IPS-NIHi7 (cell line): ENCODE data around the gene ZNF580.

Experiments used
- DNase-seq: peaks from one replicate; pipeline ENCODE4 v3.0.0; 2012; ENCODE audit warnings: mixed read lengths; ENCODE audit errors: extremely low spot score

ZNF580 gene

DNA sequence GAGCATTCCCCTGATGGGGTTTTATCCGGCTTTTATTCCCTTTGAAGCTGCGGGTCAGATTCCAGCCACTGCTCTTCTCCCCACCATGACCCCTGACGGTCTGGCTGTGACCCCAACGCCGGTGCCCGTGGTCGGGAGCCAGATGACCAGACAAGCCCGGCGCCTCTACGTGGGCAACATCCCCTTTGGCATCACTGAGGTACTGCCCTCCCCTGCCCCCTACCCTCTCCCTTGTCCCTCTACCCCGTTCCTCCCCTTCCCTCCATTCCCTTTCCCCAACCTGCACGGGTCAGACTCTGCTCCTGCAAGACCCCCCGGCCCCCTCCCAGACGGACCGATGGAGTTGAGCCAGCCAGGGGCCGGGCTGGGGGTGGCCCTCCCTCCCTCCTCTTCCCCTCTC is 20.2 kb downstream of the ZNF580 start:
- no peak for DNase-seq

DNA sequence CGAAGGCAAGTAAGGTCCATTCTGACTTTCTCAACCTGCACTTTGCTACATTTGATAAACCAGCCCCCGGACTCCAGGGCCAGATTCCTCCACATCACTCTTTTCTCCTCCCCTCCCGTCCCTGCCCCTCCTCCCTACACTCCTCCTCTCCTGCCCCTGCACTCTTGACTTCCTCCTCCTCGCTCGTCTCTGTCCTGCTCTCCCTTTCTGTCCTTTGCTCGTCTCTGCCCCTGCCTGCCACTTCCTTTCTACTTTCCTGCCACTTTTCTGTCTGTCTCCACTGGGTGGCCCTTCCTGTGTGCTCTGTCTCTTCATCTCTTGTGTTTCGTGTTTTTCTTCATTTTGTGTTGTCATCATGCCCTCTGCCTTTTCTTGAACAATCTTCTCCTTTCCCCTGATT is 21.0 kb downstream of the ZNF580 start:
- no peak for DNase-seq

DNA sequence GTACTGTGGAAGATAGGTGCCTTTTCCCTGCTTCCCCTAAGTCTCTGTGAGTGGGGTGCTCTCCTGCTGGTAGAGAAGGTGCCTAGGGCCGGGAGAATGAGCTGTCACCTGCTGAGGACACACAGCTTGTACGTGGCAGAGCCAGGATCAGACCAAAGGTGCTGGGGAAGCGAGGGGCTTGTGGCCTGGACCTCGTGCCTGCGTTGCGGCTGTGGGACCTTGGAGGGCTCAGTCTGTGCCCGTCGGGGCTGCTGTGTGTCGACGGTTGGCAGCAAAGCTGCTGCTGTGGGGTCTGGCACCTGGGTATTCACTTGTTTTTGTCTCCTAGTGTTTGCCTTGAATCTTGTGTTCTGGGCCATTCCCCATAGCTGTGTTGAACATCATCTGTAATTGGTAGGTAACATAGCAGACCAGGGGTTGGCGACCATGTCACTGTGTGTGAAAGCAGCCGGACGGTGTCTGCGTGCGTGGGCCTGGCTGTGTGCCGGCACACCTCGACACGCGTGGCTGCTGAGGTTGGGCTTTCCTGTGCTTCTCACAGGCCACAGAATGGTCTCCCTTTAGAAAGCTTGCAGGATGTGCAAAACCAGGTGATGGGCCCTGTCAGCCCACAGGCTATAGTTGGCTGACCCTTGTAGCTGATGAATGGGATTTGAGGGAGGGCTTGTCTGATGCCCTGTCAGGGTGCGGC is 23.2 kb downstream of the ZNF580 start:
- no peak for DNase-seq

DNA sequence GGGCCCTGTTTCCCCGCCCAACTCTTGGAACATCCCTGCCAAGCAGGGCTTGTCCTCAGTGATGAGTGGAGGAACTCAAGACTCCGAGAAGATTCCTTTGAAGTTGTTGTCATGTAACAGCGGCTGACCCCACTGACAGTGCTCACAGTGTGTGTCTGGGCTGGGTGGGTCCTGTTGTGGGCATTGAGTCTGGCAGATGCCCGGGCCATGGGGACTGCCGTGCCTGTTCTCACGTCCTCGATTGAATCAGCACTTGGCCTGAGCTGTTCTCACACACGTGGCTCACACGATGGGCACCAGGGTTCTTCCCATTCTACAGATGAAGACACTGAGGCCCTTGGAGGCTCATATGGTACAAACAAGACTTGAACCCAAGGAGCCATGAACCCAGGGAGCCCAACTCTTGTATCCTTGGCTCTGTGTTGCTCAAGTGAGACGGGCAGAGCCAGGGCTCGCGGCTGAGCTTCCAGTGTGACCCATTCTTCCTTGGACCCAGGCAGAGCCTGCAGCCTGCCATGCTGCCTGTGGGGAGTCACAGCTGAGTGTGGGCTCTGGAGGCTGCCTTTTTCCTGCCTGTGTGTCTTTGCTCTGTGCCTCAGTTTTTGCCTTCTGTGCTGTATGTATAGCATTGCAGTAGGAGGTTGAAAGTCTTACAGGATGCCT is 25.7 kb downstream of the ZNF580 start:
- DNase-seq, result no peak

DNA sequence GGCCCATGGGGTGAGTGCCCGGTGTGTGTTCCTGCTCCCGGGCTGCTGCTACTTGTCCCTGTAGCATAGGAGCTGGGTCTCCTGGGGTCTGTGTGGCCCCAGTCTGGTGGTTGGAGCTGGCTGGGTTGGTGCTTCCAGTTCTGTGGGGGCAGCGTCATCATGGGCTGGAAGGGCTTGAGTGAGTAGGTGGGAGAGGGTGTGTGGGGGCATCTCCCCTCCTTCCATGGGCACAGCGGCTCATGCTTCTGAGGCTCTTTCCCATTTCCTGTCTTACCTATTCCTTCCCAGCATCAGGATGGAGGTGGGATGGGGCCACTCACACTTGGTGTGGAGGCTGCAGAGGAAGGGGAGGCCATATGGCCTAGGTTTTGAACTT is 26.2 kb downstream of the ZNF580 start:
- no peak for DNase-seq

DNA sequence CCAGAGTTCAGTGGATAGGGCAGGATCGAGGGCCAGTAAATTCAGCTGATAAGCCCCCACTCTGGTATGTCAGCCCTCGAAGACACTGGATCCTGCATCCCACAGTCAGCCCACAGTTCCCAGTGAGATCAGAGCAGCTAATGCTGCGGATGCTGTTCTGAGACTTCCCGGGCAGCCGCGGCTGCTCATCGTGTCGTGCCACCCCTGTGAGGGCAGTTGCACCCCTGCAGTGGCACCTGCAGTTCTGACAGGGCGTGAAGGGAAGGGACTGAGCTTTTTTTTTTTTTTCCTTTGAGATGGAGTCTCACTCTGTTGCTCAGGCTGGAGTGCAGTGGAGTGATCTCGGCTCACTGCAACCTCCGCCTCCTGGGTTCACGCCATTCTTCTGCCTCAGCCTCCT is 26.7 kb downstream of the ZNF580 start:
- DNase-seq, result no peak

DNA sequence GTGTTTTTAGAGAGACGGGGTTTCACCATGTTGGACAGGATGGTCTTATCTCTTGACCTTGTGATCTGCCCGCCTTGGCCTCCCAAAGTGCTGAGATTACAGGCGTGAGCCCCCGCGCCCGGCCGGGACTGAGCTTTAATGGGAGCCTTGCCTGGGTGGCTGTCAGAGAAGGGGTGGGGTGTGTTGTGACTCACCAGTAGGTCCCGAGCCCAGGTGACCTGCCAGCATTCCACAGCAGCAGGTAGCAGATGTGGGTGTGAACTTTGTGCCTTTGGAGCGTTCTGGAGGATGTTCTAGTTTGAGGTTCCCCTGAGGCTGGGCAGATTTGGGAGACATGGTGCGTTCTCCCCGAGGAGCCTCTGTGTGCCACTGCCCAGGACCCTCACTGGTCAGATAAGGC is 27.2 kb downstream of the ZNF580 start:
- no peak for DNase-seq

DNA sequence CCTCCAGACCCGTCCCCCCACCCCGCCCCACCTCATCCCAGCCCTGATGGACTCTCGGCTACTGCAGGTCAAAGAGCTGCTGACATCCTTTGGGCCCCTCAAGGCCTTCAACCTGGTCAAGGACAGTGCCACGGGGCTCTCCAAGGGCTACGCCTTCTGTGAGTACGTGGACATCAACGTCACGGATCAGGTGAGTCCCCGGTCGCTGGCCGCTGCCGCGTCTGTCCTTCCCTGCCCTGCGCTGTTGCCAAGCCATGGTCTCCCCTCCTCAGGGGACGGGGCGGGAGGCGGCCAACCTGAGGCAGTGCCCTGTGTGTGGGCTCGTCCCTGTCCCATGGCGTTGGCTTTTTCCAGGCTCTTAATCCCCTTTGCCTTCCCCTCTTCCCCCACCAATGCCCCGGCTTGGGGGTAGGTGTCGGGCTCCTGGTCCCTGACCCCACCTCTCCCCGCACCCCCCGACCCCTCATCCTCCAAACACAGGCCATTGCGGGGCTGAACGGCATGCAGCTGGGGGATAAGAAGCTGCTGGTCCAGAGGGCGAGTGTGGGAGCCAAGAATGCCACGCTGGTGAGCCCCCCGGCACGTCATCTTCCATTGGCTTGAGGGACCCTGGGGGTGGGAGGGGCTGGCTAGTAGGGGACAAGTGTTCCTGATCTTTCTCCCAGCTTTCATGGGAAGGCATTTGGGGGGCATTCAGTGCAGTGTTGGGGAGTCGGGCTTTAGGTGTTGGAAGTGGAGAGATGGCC is 28.0 kb downstream of the ZNF580 start:
- no peak for DNase-seq

DNA sequence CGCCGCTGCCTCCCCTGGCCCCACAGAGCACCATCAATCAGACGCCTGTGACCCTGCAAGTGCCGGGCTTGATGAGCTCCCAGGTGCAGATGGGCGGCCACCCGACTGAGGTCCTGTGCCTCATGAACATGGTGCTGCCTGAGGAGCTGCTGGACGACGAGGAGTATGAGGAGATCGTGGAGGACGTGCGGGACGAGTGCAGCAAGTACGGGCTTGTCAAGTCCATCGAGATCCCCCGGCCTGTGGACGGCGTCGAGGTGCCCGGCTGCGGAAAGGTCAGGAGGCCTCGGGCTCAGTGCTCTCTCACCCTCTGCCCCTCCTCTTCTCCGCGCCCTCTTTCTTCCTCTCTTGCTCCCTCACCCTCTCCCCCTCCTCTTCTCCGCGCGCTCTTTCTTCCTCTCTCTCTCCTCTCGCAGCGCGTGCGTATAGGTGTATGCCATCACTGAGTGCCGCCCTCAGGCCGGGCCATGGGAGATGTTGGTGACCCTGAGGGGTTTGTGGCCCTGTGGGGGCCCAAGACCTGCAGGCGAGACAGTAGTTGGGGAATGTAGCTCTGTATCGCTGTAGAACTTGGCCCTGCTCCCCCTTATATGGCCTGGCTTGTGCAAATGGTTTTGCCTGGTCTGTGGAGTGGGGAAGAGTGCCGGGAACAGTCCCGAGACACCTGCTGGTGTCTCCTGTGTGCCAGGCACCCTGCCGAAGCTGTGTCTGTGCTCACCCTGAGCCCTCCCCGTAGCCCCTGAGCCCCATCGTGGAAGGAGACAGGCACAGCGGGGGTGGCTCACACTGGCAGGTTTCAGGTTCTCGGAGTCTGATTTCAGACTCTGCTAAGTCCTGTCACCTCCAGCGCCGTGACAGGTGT is 28.8 kb downstream of the ZNF580 start:
- no peak for DNase-seq

DNA sequence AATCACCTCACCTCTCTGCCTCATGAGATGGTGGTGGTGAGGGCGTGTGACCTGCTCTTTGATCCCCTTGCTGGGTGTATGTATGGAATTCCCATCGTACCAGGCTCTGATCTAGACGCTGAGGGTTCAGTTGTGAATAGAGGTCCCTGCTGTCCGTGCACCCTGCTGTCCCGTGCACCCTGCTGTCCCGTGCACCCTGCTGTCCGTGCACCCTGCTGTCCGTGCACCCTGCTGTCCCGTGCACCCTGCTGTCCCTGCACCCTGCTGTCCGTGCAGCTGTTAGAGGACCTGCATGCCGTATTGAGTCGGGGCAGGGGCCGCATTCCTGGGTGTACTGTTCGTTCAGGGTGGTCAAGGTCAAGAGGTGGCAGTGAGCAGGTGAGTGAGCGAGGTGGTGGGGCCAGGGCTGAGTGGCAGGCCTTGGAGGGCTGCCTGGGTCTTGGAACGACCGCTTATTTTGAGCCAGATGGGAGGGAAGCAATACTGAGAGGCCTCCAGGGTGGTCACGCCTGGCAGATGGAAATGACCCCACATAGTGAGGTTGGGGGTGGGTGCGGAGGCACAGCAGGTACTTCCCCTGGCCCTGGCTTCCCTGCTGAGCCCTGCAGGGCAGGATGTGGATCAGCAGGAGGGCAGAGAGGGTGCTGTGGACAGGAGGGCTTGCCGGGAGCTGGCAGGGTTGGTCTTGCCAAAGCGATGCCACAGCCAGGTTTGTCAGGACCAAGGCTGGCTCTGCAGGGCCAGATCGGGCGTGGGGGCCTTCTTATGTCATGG is 29.7 kb downstream of the ZNF580 start:
- no peak for DNase-seq

DNA sequence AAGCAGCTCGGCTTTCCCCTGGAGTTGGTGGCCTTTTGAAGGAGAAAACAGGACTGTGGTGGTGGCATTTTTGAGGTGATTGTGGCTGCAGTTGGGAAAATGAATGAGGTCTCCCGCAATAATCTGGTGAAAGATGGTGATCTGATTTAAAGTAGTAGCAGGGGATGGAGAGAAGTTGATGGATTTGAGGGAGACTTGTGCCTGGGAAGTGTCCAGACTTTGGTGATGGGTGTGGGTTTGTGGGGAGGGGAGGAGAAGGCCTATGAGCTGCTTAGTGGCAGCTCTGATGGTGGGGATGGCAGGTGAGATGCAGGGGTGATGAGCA is 30.2 kb downstream of the ZNF580 start:
- DNase-seq, result no peak

DNA sequence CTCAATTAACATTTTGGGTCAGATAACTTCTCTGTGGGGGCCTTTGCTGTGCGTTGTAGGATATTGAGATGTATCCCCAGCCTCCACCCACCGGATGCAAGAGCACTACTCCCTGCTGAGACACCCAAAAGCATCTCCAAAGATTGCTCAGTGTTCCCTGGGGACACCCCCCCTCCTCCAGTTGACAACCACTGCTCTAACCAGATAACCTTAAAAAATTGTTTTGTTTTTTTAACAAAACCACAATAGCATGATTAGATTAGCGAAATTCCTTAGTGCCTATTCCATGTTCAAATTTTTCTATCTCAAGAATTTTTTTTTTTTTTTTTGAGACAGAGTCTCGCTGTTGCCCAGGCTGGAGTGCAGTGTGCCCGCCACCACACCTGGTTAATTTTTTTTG is 31.6 kb downstream of the ZNF580 start:
- DNase-seq, result no peak

DNA sequence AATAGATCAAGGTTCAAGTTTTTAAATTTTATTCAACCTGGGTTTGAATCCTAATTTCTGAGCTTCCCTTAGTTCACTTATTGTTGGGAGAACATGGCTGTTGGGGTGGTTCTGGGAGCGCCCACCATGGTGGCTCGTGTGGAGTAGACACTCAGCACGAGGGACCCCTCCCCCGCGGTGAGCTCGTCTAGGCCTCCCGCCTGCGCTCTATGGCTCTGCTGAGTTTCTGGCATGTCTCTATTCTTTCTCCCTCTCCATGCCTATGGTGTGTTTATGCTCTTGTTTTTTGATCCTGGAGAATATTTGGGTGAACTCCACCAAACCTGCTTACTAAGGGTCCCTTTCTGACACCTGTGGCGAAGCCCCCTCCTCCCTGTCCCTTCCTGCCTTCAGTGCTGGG is 32.7 kb downstream of the ZNF580 start:
- no peak for DNase-seq

DNA sequence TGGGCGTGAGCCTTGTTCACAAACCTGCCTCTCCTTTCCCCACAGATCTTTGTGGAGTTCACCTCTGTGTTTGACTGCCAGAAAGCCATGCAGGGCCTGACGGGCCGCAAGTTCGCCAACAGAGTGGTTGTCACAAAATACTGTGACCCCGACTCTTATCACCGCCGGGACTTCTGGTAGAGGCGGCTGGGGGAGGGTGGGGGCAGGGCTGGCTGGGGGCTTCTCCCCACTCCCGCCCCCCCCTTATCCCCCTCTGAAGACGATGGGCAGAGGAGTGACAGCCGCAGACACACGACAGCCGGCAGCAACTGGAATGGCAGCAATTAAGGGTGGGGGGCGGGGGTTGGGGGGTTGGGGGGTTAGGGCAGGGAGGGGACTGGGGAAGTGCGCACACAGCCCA is 33.1 kb downstream of the ZNF580 start:
- DNase-seq, result no peak

DNA sequence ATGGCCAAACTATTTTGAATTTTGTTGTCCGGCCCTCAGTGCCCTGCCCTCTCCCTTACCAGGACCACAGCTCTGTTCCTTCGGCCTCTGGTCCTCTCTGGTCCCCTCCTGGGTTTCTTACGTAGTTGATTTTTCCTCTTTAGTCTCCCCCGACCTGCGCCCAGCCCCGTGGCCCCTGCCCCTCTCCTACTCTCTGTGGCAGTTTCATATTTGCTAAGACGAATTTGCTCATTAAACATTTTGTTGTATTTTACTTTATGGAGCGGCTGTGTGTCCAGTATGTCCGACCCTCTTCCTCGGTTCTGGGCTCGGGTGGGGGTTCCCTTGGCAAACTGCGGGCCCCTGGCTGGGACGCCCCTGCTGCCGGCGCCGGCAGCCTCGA is 33.6 kb downstream of the ZNF580 start:
- no peak for DNase-seq

DNA sequence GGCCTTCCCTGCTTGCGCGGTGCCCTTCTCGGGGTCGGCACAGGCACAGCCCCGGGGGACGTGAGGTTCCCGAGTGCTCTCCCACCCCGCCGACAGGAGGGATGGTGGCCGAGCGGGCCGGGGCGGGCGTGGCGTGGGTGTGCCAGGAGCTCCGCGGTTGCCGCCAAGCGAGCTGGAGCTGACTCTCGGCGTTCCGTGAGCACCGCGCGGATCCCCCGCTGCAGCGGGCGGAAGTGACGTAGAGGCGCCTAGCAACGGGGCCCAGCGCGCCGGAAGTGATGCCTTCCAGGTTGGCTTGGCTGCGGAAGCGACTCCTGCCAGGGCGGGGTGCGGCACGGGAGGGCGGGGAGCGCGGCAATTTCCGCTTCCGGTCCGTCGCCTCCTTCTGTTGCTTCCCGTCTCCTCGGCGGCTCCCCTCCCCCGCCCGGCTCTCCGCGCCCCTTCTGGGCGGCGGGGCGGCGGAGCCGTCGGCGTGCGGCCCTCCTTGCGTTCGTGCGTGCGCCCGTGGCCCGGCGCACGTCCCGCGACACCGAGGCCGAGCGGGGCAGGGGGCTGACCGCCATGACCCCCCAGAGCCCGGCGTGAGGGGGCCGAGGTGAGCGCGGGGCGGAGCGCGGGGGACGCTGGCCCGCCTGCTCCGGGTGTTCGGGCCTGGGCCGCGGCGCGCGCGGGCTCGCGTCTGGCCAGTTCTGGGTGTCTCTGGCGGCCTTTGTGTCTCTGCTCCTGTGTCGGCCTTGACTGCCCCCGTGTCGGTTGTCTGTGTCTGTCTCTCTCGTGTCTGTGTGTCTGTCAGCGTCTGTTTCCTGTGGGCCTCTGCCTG is 34.2 kb downstream of the ZNF580 start, which contains the start of gene EPN1:
Gene EPN1, plus strand, starts transcription at position 386 of the 820 bp plus-strand sequence. CDS start 3,402 bp downstream, outside the sequence.
- DNase-seq, result peak; percentile 98

DNA sequence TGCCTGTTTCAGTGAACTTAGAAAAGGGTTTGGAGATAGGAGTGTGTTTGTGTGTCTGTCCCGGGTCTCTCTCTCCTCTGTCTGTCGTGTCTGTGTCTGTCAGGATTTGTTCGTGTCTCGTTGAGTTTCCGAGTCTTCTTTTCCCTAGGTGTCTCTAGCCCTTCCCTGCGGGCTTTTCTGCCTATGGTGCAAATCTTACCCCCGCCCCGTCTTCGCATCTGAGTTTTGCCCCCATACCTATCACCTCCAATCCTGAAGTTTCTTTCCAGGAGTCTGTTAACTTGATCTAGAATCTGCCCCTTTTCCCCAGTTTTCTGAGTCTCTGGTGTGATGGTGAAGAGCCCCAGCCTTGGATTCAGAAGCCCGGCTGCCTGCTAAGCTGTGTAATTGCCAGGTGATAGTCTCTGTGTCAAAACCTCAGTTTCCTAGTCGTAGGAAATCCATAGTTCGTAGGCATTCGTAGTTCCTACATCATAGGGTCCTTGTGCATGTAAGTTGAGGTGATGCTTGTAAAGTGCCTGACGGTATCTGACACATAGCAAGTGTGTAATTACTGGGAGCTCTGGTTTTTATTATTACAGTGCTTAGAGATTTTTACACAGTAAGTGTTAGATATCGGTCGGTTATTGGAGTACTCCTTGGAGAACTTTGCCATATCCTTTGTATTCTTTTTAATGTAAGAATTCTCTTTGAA is 35.0 kb downstream of the ZNF580 start:
- DNase-seq, result no peak

DNA sequence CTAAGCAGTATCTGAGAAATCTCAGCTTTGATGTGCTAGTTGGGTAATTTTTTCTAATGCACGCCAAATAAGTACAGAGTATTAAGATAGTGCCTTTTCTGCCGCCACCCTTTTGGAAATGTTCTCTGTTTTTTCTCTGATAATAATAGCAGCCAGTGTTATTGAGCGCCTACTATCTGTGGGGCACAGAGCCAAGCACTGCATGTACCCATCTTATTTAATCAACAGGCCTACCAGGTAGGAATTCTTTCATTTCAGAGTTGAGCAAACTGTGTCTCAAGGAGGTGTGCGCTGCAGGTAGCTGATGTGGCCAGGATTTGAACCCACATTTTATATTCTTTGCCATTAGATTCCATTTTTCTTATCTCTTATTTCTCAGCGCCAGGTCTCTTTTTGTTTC is 35.6 kb downstream of the ZNF580 start:
- no peak for DNase-seq

DNA sequence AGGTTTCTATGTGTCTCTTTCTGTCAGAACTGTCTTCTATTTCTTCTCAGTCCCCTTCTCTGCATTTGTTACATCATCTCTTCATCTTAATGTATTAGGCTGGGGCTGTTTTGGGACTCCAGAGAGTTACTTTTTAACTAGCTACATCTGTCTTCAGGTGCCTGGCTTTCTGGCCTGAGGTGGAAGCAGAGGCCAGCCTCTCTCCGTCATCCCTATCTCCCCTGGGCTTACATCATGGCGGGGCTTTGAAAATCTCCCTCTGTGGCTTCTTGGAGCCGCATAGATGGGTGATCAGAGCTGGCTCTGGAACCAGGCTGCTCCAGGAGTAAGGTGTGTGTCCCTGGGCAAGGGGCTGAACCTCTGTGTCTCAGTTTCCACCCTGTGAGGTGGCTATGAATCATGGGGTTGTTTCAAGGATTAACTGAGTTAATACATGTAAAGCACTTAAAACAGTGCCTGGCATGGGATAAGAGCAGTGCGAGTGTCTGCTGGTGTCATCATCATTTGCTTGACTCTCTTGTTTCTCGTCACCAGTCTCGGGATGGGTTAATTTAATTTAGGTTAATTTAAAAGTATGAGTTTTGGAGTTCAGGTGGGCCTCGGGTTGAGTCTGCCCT is 36.2 kb downstream of the ZNF580 start:
- DNase-seq, result no peak
